HT1080 (cell line): ENCODE results near the gene XPNPEP3. TPM values are rescaled to one million over a fixed set of nuclear protein-coding genes. Genes with fewer than 3 reads are reported as not detected.
"Not testable (repeated sequence)": the region's sequence is repeated elsewhere in the genome, so short reads cannot be mapped to it uniquely, and the experiment has no call there.

Experiments used
- DNase-seq: peaks from one replicate; pipeline ENCODE4 v3.0.0-alpha.2; 2015; ENCODE audit warnings: low read depth
- polyA plus RNA-seq, 2 experiments: library from polyadenylated mRNA; depleted of rRNA; stranded (reverse); fragments of >200 nt; gene quantifications; 2 replicates each; pipeline ENCODE4 v1.2.3, GENCODE V29; 2015
- total RNA-seq: library from RNA; depleted of rRNA; stranded (reverse); fragments of >200 nt; shearing (Covaris generic); gene quantifications from 2 replicates; pipeline ENCODE4 v1.2.3, GENCODE V29; 2014; rRNA removed

Gene XPNPEP3
- total RNA-seq = 9.0 and 10.9 TPM in 2 replicates
- polyA plus RNA-seq (2015; cell fraction: cytosol; rRNA removed) = 11.7 and 13.9 TPM in 2 replicates
- 28.1 and 37.8 TPM in 2 replicates for polyA plus RNA-seq (2015; cell fraction: nucleus; rRNA removed)

DNA sequence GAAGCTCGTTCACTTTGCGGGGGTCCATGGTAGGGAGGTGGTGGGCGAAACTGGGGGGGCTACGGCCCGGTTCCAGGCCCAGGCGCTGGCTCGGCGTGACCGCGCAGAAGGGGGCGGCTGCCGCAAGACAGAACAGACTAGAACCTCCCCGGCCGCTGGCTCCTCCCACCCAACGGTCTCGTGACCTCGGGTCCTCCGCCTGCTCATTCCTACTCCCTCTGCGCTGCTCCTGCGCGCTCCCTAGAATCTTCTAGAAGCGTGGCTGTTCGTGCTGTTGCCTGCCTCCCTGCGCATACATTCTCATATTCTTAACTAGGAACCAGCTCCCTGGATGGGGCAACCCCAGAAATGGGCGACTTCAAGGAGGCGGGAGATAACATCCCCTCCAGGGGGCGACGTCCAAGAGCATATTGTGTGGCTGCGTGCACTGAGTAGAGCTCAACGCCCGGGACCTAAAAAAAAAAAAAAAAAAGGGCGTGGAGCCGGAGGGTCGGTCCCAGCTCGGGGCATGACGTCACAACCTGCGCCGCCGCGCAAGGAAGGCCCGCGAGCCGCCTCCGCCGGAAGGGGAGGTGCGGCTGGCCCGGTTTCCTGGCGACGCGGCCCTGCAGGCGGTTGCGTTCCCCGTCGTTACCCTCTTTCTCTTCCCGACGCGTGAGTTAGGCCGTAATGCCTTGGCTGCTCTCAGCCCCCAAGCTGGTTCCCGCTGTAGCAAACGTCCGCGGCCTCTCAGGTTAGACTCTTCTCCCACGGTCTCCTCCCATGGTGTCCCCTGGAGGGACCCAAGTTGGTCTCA is at the start of gene XPNPEP3, which contains the start of gene ST13:
Gene XPNPEP3 (plus strand): TSS at position 636 of the 796 bp plus-strand sequence. CDS start 34 bp downstream, at position 670.
Gene ST13 (minus strand): TSS at position 127 of the 796 bp plus-strand sequence. CDS start 99 bp downstream, at position 28.
- peak; percentile 95 for DNase-seq

DNA sequence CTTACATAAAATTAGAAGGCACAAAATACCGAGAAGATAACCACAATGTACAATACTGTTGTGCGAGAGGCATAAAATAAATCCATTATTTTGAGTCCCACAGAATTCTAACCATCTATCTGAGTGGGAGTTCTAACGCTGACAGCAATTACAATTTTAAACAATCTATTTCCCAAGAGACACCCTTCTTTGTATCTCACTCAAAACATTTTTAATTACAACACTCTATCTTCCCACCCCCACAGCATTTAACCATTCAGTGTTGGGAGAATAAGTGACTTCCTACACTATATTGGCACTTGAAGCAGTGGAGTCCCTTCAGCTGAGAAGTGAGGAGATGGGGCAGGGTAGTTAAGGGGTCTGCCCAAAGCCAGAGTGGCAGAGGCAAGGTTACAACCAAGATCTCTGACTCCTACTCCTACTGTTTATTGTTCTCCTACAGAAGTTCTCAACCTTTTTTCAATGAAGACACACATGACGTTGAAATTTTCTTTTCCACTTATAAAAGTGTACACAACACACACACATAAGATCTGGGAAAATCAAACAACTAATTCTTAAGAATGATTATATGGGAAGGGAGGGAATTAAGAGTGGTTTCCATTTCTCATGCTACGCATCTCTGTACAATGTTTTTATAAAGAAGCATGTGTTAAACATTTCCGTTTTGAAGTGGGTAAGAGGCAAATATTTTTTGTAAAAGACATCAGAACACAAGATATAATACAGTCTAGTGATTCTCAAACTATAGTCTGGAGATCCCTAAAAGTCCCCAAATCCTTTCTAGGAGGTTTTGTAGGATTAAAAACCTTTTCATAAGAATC is 48.7 kb upstream of the XPNPEP3 start:
- DNase-seq = no peak

DNA sequence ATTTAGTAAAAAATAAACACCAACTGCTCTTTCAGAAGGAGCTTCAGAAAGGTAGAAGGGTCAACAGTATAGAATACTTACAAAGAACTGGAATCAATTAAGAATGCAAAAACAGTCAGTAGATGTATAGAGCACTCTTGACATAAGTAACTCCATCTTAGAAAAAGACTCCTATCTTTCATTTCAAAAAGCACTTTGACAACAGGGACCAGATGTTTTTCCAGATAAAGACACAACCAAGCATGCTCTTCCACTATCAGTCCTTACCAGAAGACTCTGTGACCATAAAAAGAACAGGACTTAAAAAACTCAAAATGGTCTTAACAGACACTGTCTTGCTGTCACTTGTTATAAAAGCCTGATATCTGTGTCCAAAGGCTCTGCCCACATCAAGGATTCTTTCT is 43.0 kb upstream of the XPNPEP3 start:
- no peak for DNase-seq

DNA sequence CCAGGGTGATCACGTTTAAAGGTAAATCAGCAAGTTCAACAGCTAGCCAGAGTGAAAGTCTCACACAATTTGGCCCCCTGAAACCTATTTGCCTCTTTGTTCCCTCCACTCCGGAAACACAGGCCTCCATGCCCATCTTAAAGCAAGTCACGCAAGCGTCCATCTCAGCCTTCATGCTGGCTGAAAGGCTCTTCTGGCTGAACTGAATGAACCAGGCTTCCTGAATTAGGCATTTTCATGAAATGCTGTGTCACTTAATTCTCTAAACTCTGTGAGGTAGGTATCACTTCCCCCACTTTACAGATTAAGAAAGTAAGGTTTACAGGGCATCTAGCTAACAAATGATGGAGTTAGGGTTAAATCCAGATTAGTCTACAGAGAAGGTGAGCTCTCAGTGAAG is 39.2 kb upstream of the XPNPEP3 start:
- DNase-seq = no peak

DNA sequence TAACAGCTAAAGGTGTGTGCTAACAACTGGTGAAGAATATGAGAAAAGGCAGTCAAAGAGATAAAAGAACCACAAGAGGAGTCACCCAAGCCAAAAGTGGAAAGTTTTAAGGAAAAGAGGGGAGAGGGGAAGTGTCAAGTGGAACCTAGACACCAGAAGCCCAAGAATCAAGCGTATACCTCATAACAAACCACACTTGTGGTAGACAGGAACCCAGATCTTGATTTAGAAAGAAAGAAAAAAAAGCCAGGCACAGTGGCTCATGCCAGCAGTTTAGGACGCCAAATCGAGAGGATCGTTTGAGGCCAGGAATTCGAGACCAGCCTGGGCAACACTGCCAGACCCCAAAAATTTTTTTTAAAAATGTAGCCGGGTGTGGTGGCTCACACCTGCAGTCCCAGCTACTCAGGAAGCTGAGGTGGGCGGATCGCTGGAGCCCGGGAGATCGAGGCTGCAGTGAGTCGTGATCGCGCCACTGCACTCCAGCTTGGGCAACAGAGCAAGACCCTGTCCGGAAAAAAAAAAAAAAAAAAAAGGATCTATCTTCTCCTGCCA is 38.7 kb upstream of the XPNPEP3 start:
- DNase-seq = no peak

DNA sequence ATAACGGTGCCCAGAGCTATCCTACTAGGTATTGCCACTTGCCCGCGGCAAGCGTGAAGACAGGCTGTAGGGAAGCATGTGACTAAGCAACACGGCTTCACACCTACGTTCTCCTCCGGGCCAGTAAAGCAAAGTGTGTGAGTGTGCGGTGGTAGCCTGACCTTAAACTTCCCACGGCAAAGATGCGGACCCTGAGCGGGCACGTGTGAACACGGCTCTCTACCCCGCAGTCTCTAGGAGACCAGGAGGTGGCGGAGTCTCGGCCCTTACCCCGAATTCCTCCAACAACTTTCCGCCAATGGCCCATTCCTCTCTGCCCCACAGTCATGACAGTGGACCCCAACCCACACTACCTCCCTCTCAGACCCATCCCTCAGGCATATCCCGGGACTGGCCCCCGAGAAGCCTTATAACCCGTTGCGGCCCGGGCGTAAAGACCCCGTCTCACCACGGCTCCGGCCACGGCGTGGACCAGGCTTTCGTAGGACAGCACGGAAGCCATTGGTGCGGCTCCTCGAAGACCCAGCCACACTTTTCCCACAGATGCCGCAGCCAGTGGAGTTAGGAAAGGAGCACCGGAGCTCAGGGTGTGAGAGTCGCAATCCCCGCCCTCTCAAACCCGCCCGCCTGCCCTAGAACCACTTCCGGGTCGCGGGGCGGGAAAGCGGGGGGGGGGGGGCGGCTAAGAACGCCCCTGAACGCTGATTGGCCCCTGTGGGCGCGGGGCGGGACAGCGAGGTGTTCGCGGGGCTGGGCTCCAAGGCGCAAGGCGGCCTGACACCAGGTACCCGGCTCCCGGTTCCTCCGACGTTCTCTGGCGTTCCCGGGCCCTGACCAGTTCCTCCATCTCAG is 38.0 kb upstream of the XPNPEP3 start, which contains the start of gene SLC25A17:
Gene SLC25A17 (minus strand): TSS at position 600 of the 852 bp plus-strand sequence. CDS start 98 bp downstream, at position 502.
- peak; percentile 66 for DNase-seq

DNA sequence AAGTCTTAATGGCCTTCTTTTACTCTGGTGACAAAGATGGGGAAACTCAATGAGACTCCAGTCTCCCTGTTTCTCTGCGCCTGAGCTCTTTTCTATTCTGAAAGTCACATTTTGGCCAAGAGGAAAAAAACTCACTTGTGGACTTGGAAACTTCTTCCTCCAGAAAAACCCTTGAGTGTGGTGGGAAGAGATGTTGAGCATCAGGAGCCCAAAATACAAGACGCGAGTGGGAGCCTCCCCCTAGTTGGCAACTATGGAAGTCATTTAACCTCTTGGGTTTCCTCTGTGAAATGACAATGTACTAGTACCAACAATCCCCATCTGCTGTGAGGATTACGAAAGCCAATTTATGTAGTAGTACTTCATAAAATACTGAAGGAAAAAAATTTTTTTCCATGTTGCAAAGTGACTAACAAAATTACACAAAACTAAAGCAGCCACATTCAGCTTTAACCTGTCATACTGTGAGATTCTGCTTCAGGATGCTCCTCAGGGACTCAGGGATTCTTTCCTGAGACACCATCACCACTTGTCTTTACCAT is 37.3 kb upstream of the XPNPEP3 start:
- DNase-seq = no peak

DNA sequence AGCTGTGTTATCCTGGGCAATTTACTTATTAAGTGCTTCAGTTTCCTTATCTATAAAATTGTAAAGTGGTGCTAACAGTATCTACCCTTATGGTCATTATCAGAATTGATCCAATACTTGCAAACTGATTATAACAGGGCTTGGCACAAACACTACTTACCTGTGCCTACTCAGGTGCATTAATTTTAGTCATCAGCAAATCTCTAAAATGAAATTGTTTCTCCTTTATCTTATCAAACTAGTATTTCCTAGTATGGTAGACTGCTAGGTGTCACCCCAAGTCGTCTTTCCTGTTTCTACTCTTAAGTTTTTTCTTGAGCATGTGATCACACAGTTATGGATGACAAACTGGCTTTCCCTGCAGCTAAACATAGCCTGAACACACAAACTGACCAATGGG is 33.5 kb upstream of the XPNPEP3 start:
- DNase-seq = no peak

DNA sequence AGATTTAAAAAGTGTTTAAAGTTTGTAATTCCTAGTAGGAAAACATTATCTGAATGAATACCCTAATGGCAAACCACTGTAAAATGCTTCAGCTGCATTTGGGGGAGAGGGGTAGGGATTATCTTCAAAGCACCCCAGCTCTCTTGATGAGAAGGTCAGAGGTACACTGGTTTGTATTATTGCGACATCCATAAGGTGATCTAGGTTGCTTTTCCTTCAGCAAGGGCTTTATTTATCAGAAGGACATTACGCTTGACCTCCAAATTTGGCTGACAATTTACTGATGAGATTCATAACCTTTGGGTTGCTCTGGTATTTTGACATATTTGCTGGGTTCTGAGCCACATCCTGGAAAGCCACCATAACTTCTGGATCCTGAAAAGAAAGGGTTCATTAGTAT is 30.7 kb upstream of the XPNPEP3 start:
- not testable (repeated sequence) for DNase-seq

DNA sequence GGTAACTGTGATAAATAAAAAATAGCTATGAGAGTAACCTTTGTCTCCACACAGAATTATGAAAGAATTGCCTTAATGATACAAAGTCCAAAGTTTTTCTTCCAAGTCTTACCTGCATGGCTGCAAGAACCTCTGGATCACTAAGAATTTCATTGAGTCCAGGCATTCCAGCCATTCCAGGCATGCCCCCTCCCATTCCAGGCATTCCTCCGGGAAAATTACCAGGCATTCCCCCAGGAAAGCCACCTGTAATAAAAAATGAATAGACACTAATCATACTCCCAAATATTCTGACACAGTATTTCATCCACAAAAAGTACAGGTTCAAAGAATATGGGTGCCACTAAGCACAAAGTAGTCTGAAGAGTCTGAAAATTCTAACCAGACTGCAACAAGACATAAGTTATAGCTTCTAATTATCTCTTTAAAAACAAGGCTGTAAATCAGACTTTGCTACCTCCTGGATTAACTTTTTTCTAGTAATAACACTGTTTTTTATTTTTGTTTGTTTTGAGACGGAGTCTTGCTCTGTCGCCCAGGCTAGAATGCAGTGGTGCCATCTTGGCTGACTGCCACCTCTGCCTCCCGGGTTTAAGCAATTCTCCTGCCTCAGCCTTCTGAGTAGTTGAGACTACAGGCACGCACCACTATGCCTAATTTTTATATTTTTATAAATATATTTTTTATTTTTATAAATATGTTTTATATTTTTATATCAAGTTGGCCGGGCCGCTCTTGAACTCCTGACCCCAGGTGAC is 29.8 kb upstream of the XPNPEP3 start:
- no peak for DNase-seq

DNA sequence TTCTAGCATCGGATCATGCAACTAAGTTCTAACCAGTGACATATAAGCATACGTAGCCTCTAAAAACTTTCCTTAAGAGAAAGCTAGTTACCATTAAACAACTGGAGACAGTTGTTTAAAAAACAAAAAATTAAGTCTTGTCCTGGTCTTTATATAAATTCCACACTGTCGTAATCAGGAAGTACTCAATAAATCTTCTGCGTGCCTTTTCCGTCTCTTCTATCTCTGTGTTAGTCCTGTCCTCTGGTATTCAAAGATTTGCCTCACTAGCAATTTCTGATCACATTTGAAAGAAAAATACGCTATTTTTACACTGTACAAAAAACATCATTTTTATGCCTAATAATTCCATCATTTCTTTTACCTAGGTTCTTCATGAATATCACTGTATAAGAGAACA is 27.8 kb upstream of the XPNPEP3 start:
- no peak for DNase-seq

DNA sequence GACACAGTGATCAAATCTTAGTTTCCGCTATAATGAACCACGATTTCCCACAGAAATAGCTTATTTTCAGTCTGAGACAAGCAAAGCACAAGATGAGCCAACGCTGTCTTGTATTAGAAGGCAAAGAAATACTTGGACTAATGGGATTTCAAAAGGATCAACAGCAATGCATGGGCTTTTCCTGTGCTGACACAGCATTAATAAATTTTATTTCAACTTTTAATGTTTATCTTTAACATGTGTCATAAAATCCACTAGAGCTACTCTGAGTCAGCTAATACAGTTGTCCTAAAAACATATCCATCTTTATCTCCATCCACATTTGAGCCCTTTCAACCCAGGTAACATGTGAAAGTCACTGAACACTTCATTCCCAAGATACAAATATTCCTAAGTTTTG is 22.3 kb upstream of the XPNPEP3 start:
- no peak for DNase-seq

DNA sequence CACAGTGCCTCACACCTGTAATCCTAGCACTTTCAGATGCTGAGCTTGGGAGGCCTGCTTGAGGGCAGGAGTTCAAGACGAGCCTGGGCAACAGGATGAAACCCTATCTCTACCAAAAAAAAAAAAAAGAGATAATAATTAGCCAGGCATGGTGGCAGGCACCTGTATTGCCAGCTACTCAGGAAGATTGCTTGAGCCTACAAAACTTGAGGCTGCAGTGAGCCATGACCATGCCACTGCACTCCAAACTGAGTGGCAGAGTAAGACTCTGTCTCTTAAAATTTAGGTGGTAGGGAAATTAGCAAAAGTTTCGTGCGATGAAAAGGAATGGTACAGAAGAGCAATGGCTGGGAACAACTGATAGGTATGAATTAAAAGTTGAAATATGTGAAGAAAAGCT is 18.5 kb upstream of the XPNPEP3 start:
- DNase-seq = no peak

DNA sequence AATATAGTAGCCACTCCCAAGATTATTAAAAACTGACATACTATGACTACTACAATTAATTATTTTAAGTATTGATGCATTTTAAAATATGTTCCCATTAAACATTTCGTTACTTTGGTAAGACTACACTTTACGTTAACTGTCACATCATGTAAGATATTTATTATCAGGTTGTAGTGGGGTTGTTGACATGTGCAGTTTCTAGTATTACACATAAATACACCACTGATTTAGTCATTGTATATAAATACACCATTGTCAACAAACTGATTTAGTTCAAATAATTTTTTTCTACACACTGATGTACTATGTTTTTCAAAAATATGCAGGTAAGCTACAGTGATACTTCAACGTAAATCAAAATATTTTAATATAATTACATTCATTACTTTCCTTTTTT is 12.0 kb upstream of the XPNPEP3 start:
- no peak for DNase-seq

DNA sequence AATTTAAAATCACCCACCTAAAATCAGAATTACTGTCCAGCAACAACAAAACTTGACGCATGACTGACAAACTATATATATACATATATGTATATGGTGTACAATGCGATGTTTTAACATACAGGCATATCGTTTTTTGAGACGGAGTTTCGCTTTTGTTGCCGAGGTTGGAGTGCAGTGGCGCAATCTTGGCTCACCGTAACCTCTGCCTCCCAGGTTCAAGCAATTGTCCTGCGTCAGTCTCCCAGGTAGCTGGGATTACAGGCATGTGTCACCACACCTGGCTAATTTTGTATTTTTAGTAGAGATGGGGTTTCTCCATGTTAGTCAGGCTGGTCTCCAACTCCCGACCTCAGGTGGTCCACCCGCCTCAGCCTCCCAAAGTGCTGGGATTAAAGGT is 11.1 kb upstream of the XPNPEP3 start:
- DNase-seq = not testable (repeated sequence)

DNA sequence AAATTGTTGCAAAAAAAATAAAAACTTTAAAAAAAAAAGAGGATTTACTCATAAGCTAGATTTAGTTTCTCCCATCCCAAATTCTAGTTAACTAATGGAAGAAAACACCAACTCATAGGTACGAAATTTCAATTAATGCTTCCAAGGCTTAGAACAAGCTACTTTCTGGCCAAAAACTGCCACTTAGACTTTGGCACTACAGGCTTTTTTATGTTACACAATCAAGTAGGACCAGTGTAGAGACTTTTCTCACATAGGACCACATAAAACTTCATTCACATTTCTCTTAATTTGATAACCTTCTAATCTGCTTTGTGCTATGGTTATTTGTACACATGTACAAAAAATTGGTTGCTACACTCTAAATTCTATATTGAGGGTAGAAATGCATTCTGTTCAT is 3.6 kb upstream of the XPNPEP3 start:
- DNase-seq = no peak

DNA sequence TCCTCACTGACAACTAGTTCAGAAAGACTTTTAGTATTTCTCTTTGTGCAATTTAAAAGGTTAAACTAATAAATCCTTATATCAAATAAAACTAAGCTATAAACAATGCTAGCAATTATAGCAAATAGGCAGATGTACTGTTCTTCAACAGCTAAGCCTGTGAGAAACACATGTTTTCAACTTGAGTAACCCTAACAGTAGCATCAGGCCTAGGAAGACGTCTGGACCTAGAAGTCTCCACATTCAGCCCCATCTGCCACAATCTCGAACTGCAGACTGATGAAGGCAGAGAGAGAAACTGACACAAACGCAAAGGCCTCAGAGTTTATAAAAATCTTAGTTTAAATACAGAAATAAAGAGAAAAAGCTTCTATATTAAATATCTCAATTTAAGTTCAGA is 3.0 kb upstream of the XPNPEP3 start:
- DNase-seq = no peak

DNA sequence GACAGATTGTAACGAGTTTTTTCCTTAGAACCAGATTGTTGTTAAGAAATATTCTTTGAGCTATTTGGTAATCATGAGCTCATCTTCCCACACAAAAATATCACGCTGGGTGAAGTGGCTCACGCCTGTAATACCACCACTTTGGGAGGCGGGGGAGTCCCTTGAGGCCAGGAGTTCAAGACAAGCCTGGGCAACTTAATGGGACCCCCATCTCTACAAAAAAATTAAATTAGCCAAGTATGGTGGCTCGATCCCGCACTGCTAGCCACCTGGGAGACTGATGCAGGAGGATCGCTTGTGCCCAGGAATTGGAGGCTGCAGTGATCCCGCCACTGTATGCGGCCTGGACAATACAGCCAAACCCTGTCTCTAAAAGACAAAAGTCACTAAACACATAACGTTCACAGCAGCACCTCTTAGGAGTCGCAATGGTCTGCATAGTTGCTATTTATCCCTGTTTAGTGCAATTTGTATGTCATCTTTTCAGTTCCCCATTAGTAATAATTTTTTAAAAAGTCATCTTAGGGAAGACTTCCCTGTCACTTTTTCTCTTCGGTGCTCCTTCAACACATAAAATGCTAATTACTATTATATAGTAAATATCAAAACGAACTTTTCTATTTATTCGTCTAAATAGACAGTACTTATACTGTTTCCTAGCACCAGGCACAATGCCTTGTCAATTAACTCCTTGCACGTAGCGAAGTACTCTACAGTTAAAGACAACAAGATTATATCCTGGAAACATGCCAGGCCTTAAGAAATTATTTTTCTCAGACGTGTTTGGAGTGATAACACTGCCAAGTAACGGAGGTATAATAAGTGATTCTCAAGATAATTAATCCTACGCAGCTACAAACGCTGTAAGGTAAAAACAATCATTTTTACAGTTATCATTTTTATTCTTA is 1.6 kb upstream of the XPNPEP3 start:
- peak; percentile 6 for DNase-seq
